GM10266 (cell line): ENCODE results near the gene LRFN5.
"Not testable (repeated sequence)": the region's sequence is repeated elsewhere in the genome, so short reads cannot be mapped to it uniquely, and the experiment has no call there.

Source experiments
- DNase-seq: peaks from one replicate; pipeline ENCODE4 v3.0.0; 2012; ENCODE audit errors: extremely low spot score
- CTCF ChIP-seq: IDR thresholded peaks from 2 replicates; pipeline ENCODE4 v1.5.1; 2012; ENCODE audit warnings: mild to moderate bottlenecking, low read depth; ENCODE audit not compliant: control insufficient read depth, insufficient read depth; ENCODE audit errors: missing control alignments

The LRFN5 gene

GRCh38 chr14:41663473-41663850 lies 56.8 kb downstream of the LRFN5 start:
- no peak for DNase-seq
- no peak for TF ChIP-seq CTCF

- no peak for TF ChIP-seq CTCF
- DNase-seq = no peak
These were observed 59.6 kb downstream of the LRFN5 start for GRCh38 chr14:41666301-41666700.

GRCh38 chr14:41668356-41668755 lies 61.7 kb downstream of the LRFN5 start:
- DNase-seq = no peak

GRCh38 chr14:41673601-41674000 lies 66.9 kb downstream of the LRFN5 start:
- not testable (repeated sequence) for DNase-seq

More at GRCh38 chr14:41668356-41668755, 61.7 kb downstream of the LRFN5 start:
- TF ChIP-seq CTCF = no peak

- not testable (repeated sequence) for DNase-seq
These were observed 67.9 kb downstream of the LRFN5 start for GRCh38 chr14:41674511-41674971.

GRCh38 chr14:41699486-41699885 lies 92.8 kb downstream of the LRFN5 start:
- no peak for DNase-seq
- TF ChIP-seq CTCF = no peak

- DNase-seq = no peak
- no peak for TF ChIP-seq CTCF
These were observed 111.9 kb downstream of the LRFN5 start for GRCh38 chr14:41718477-41719166.

GRCh38 chr14:41739203-41739602 lies 132.5 kb downstream of the LRFN5 start:
- DNase-seq = no peak
- no peak for TF ChIP-seq CTCF

GRCh38 chr14:41743140-41743539 lies 136.5 kb downstream of the LRFN5 start:
- DNase-seq = no peak

More at GRCh38 chr14:41743140-41743539, 136.5 kb downstream of the LRFN5 start:
- TF ChIP-seq CTCF = no peak
